Liver (tissue), 9 donors: ENCODE data around the gene NDUFA12. TPM values are rescaled to one million over a fixed set of nuclear protein-coding genes. Genes with fewer than 3 reads are reported as not detected.

Experiments
- DNase-seq: peaks from one replicate; pipeline ENCODE4 v3.0.0-alpha.2; 2017; ENCODE audit warnings: low spot score
- H3K27ac ChIP-seq, 2 donors: one replicate each; pipeline ENCODE4 v1.7.0; 2013; ENCODE audit warnings: inconsistent platforms in 2 of 2, low read length in 2 of 2, control low read depth in 1 of 2, low read depth in 1 of 2, mild to moderate bottlenecking in 1 of 2
- H3K27me3 ChIP-seq, 4 donors: one replicate each; pipeline versions ENCODE4 v1.6.1 to v1.7.0; 2013; ENCODE audit warnings: low read length in 3 of 4, inconsistent platforms in 1 of 4, mild to moderate bottlenecking in 1 of 4, moderate library complexity in 1 of 4; ENCODE audit not compliant: control insufficient read depth in 4 of 4, insufficient read depth in 4 of 4
- H3K36me3 ChIP-seq, 4 donors: one replicate each; pipeline versions ENCODE4 v1.6.1 to v1.7.0; 2013; ENCODE audit warnings: low read length in 3 of 4, mild to moderate bottlenecking in 3 of 4, low read depth in 1 of 4, moderate library complexity in 1 of 4; ENCODE audit not compliant: control insufficient read depth in 4 of 4, insufficient read depth in 3 of 4
- H3K4me1 ChIP-seq, 4 donors: one replicate each; pipeline versions ENCODE4 v1.6.1 to v1.7.0; 2013; ENCODE audit warnings: low read length in 3 of 4, mild to moderate bottlenecking in 3 of 4, moderate library complexity in 1 of 4; ENCODE audit not compliant: control insufficient read depth in 4 of 4, insufficient read depth in 4 of 4
- H3K4me3 ChIP-seq, 3 donors: one replicate each; pipeline versions ENCODE4 v1.6.1 to v1.7.0; 2013; ENCODE audit warnings: low read length in 3 of 3, control low read depth in 1 of 3, low read depth in 1 of 3, mild to moderate bottlenecking in 1 of 3
- H3K9ac ChIP-seq, 2 donors: one replicate each; pipeline ENCODE4 v1.7.0; 2013; ENCODE audit warnings: low read length in 2 of 2, mild to moderate bottlenecking in 2 of 2, moderate library complexity in 2 of 2, control low read depth in 1 of 2, low read depth in 1 of 2
- H3K9me3 ChIP-seq, 4 donors: one replicate each; pipeline versions ENCODE4 v1.6.1 to v1.7.0; 2013; ENCODE audit warnings: low read length in 3 of 4; ENCODE audit not compliant: control insufficient read depth in 4 of 4
- FOXA2 ChIP-seq: IDR thresholded peaks from 2 replicates; pipeline ENCODE4 v1.6.1; 2016; ENCODE audit warnings: antibody characterized with exemption
- GABPA ChIP-seq, 2 donors: IDR thresholded peaks in 1 of 2; conservative IDR thresholded peaks in 1 of 2; 2 replicates each; pipeline ENCODE4 v1.6.1; 2016; ENCODE audit warnings: antibody characterized with exemption in 2 of 2, mild to moderate bottlenecking in 1 of 2, moderate library complexity in 1 of 2
- HNF4A ChIP-seq, 2 donors: conservative IDR thresholded peaks; 2 replicates each; pipeline ENCODE4 v1.6.1; 2016; ENCODE audit warnings: antibody characterized with exemption in 2 of 2, mild to moderate bottlenecking in 2 of 2
- HNF4G ChIP-seq: IDR thresholded peaks from 2 replicates; pipeline ENCODE4 v1.6.1; 2016; ENCODE audit warnings: antibody characterized with exemption
- NR2F2 ChIP-seq: IDR thresholded peaks from 2 replicates; pipeline ENCODE4 v1.6.1; 2016; ENCODE audit warnings: antibody characterized with exemption
- RAD21 ChIP-seq, 2 donors: IDR thresholded peaks; 2 replicates each; pipeline ENCODE4 v1.6.1; 2016; ENCODE audit warnings: antibody characterized with exemption in 2 of 2, mild to moderate bottlenecking in 2 of 2
- RXRA ChIP-seq, 2 donors: IDR thresholded peaks; 2 replicates each; pipeline ENCODE4 v1.6.1; 2017 to 2018; ENCODE audit warnings: antibody characterized with exemption in 2 of 2, mild to moderate bottlenecking in 1 of 2
- TAF1 ChIP-seq: conservative IDR thresholded peaks from 2 replicates; pipeline ENCODE4 v1.6.1; 2016; ENCODE audit warnings: antibody characterized with exemption, mild to moderate bottlenecking
- YY1 ChIP-seq: IDR thresholded peaks from 2 replicates; pipeline ENCODE4 v1.6.1; 2016; ENCODE audit warnings: antibody characterized with exemption, mild to moderate bottlenecking
- WGBS: extraction: QIAGEN DNeasy Blood & Tissue Kit; methylation state at CpG from one replicate; pipeline ENCODE4 v1.1.7; 2013; 5-methylcytosine and 5-hydroxymethylcytosine counted together
- polyA plus RNA-seq, 2 donors: library from polyadenylated mRNA; stranded (reverse) in 1 of 2; unstranded in 1 of 2; fragments of 200-250 nt in 1 of 2; fragments of >200 nt in 1 of 2; fragmentation: Nextera tagmentation in 1 of 2; extraction: Ambion mirVana in 1 of 2; gene quantifications; one replicate each; pipeline versions ENCODE4 v1.2.1 to v1.2.3, GENCODE V29; 2013 to 2015
- total RNA-seq, 2 donors: library from RNA; depleted of rRNA; stranded (reverse); fragments of >200 nt; gene quantifications; one replicate each; pipeline ENCODE4 v1.2.3, GENCODE V29; 2014
- TF ChIP-seq, protein P1 (sequence below): IDR thresholded peaks from 2 replicates; pipeline ENCODE4 v1.6.1; 2016; ENCODE audit warnings: antibody characterized with exemption, mild to moderate bottlenecking
- TF ChIP-seq, protein P2 (sequence below): IDR thresholded peaks from 2 replicates; pipeline ENCODE4 v1.6.1; 2016; ENCODE audit warnings: antibody characterized with exemption
- TF ChIP-seq, protein P3 (sequence below): IDR thresholded peaks from 2 replicates; pipeline ENCODE4 v1.6.1; 2016; ENCODE audit warnings: antibody characterized with exemption
- TF ChIP-seq, protein P4 (sequence below): fragments of 150-350 bp; IDR thresholded peaks from 2 replicates; pipeline ENCODE4 v1.5.1; 2017; ENCODE audit warnings: improper control_type of control experiment, low read depth, low read length; ENCODE audit not compliant: missing input control
- TF ChIP-seq, protein P5 (sequence below): IDR thresholded peaks from 2 replicates; pipeline ENCODE4 v1.6.1; 2016; ENCODE audit warnings: antibody characterized with exemption
- donor health status: healthy.
- donor health status: healthy.
- donor health status: healthy.
- donor health status: healthy.
- donor health status: healthy.

The NDUFA12 gene
- total and polyA plus RNA-seq, 4 donors, result 34.8 to 91.8 (median 57.4) TPM

DNA sequence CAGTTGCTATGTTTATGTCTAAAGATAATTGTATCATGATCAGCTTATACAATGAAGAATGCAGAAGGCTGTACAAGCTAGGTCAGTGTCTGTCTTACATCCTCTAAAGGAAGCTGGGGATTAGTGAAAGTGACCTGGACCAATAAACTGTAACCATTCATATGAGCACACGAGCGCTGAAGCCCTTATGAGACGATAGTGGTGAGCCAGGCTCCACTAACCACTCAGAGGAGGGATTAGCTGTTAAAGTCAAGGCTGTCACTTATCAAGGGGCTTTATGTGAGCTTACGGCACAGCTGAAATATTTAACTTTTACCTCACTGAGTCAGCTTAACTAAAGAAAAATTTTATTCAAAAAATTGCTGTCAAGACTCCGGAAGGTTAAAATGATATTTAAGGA lies 30.3 kb downstream of the NDUFA12 start:
- Histone ChIP-seq H3K27me3 (no peaks in the 10 kb centered on the region), H3K4me1 (no peaks in the 10 kb centered on the region), H3K9ac (no peak overlapping the region), H3K4me3 (no peak overlapping the region), H3K9me3 (no peaks in the 10 kb centered on the region), H3K36me3 (peaks cover 0 to 12% (median 3%) of the 10 kb centered on the region in 4 donors), H3K27ac (no peak overlapping the region)
- 92% methylated on average over 5 of the region's 5 CpGs for WGBS
- no peak for TF ChIP-seq HNF4G
- TF ChIP-seq TAF1, result no peak
- TF ChIP-seq, protein P1, sequence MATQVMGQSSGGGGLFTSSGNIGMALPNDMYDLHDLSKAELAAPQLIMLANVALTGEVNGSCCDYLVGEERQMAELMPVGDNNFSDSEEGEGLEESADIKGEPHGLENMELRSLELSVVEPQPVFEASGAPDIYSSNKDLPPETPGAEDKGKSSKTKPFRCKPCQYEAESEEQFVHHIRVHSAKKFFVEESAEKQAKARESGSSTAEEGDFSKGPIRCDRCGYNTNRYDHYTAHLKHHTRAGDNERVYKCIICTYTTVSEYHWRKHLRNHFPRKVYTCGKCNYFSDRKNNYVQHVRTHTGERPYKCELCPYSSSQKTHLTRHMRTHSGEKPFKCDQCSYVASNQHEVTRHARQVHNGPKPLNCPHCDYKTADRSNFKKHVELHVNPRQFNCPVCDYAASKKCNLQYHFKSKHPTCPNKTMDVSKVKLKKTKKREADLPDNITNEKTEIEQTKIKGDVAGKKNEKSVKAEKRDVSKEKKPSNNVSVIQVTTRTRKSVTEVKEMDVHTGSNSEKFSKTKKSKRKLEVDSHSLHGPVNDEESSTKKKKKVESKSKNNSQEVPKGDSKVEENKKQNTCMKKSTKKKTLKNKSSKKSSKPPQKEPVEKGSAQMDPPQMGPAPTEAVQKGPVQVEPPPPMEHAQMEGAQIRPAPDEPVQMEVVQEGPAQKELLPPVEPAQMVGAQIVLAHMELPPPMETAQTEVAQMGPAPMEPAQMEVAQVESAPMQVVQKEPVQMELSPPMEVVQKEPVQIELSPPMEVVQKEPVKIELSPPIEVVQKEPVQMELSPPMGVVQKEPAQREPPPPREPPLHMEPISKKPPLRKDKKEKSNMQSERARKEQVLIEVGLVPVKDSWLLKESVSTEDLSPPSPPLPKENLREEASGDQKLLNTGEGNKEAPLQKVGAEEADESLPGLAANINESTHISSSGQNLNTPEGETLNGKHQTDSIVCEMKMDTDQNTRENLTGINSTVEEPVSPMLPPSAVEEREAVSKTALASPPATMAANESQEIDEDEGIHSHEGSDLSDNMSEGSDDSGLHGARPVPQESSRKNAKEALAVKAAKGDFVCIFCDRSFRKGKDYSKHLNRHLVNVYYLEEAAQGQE, result no peak
- no peak for TF ChIP-seq FOXA2
- TF ChIP-seq YY1, result no peak
- TF ChIP-seq, protein P2, sequence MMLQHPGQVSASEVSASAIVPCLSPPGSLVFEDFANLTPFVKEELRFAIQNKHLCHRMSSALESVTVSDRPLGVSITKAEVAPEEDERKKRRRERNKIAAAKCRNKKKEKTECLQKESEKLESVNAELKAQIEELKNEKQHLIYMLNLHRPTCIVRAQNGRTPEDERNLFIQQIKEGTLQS, result no peak
- no peak for TF ChIP-seq RXRA (IDR thresholded peaks at IDR 0.05)
- no peak for TF ChIP-seq GABPA (IDR thresholded peaks at IDR 0.05 in 1 of 2, conservative IDR thresholded peaks at IDR 0.05 in 1 of 2)
- no peak for TF ChIP-seq HNF4A (conservative IDR thresholded peaks at IDR 0.05)
- no peak for TF ChIP-seq RAD21 (IDR thresholded peaks at IDR 0.05)
- TF ChIP-seq, protein P3, sequence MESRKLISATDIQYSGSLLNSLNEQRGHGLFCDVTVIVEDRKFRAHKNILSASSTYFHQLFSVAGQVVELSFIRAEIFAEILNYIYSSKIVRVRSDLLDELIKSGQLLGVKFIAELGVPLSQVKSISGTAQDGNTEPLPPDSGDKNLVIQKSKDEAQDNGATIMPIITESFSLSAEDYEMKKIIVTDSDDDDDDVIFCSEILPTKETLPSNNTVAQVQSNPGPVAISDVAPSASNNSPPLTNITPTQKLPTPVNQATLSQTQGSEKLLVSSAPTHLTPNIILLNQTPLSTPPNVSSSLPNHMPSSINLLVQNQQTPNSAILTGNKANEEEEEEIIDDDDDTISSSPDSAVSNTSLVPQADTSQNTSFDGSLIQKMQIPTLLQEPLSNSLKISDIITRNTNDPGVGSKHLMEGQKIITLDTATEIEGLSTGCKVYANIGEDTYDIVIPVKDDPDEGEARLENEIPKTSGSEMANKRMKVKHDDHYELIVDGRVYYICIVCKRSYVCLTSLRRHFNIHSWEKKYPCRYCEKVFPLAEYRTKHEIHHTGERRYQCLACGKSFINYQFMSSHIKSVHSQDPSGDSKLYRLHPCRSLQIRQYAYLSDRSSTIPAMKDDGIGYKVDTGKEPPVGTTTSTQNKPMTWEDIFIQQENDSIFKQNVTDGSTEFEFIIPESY, result no peak
- TF ChIP-seq, protein P4, sequence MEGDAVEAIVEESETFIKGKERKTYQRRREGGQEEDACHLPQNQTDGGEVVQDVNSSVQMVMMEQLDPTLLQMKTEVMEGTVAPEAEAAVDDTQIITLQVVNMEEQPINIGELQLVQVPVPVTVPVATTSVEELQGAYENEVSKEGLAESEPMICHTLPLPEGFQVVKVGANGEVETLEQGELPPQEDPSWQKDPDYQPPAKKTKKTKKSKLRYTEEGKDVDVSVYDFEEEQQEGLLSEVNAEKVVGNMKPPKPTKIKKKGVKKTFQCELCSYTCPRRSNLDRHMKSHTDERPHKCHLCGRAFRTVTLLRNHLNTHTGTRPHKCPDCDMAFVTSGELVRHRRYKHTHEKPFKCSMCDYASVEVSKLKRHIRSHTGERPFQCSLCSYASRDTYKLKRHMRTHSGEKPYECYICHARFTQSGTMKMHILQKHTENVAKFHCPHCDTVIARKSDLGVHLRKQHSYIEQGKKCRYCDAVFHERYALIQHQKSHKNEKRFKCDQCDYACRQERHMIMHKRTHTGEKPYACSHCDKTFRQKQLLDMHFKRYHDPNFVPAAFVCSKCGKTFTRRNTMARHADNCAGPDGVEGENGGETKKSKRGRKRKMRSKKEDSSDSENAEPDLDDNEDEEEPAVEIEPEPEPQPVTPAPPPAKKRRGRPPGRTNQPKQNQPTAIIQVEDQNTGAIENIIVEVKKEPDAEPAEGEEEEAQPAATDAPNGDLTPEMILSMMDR, result no peak
- no peak for DNase-seq

DNA sequence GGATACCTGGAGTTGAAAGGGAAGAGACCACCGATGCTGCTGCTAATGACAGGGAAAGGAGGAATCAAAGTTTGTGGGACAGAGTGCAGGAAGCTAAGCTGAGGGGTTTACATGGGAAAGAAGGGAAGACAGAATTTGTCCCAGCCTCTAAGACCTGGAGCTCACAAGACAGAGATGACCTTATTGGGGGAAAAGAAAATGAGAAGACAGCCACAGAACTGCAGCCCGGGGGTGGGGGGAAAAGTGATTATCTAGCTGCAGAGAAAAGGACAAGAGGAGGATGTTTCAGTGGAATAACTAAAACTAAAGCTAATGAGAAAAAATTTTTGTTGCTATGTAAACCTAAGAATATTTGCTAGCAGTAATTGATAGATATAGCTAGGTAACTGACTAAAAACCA lies 30.7 kb downstream of the NDUFA12 start:
- Histone ChIP-seq H3K9ac (no peak overlapping the region), H3K27ac (no peak overlapping the region), H3K9me3 (no peaks in the 10 kb centered on the region), H3K27me3 (no peaks in the 10 kb centered on the region), H3K4me1 (no peaks in the 10 kb centered on the region), H3K36me3 (peaks cover 0 to 12% (median 3%) of the 10 kb centered on the region in 4 donors), H3K4me3 (no peak overlapping the region)
- TF ChIP-seq, protein P1, result no peak
- TF ChIP-seq NR2F2, result no peak
- no peak for TF ChIP-seq HNF4G
- TF ChIP-seq YY1, result no peak
- TF ChIP-seq, protein P5, sequence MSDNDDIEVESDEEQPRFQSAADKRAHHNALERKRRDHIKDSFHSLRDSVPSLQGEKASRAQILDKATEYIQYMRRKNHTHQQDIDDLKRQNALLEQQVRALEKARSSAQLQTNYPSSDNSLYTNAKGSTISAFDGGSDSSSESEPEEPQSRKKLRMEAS, result no peak
- TF ChIP-seq, protein P3, result no peak
- no peak for TF ChIP-seq FOXA2
- TF ChIP-seq HNF4A (conservative IDR thresholded peaks at IDR 0.05), result no peak
- DNase-seq, result no peak
- WGBS, result 96% methylated on average over 2 of the region's 2 CpGs
